GM18909 (cell line): ENCODE measurements around the gene DNAH14.
A peak's percentile ranks its signal among the peaks of the same experiment; 100 is the strongest.

ENCODE experiments used
- ATAC-seq: cut with Tn5 transposase; IDR thresholded peaks from one replicate; pipeline ENCODE4 v1.9.1; 2021; ENCODE audit warnings: mild to moderate bottlenecking; ENCODE audit not compliant: unreplicated experiment, poor library complexity

The DNAH14 gene

DNA sequence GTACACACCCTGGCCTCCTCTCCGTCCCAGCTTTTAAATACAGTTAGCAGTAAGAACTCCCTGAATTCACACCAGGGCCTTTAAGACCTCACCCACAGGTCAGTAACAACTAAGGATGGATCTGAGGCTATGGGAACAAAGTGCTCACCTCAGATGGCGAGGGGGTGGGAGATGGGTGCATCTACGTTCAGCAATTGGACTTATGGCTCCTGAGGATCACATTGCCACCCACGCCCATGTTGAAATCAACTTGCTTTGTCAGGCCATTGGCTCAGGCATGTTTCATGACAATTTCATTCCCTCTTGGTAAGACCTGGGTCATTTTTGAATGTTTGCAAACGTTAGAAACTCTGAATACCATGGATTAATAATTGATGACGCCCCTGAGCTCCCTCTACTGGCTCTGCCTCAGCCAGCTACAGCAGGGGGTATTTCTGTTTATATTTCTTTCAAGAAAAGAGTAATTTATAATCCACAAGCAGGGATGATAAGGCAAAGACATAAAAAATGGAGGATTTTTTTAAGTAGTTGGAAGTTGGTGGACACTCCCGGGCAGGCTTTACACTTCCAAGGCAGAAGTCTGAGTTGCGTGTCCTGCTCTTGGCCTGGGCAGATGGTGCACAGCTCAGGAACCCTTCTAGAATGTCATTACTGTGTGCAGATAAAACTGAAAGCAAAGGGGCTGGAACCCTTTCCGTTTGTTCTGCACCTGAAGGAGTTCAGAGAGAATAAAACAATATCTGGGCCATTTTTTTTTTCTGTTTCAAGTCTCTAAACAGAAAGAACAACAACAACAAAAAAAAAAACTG lies 512.0 kb downstream of the DNAH14 start:
- ATAC-seq, result peak; percentile 50

DNA sequence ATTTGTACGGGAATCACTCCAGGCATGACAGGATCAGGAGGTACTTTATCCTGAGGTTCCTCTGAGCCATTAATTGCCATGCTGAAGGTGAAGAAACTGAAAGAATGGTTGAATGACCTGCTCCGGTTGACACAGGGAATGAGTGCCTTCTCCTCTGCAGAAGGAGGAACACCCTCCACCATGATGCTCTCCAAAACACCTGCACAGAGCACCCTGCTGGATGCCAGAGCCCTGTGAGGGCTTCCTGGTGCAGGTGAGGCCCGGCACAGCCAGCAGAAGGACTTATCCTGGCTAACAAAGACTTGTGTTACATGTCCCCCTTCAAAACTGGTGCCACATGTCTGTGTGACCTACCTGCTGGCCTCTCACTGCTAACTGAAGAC lies 512.6 kb downstream of the DNAH14 start:
- ATAC-seq, result no peak

DNA sequence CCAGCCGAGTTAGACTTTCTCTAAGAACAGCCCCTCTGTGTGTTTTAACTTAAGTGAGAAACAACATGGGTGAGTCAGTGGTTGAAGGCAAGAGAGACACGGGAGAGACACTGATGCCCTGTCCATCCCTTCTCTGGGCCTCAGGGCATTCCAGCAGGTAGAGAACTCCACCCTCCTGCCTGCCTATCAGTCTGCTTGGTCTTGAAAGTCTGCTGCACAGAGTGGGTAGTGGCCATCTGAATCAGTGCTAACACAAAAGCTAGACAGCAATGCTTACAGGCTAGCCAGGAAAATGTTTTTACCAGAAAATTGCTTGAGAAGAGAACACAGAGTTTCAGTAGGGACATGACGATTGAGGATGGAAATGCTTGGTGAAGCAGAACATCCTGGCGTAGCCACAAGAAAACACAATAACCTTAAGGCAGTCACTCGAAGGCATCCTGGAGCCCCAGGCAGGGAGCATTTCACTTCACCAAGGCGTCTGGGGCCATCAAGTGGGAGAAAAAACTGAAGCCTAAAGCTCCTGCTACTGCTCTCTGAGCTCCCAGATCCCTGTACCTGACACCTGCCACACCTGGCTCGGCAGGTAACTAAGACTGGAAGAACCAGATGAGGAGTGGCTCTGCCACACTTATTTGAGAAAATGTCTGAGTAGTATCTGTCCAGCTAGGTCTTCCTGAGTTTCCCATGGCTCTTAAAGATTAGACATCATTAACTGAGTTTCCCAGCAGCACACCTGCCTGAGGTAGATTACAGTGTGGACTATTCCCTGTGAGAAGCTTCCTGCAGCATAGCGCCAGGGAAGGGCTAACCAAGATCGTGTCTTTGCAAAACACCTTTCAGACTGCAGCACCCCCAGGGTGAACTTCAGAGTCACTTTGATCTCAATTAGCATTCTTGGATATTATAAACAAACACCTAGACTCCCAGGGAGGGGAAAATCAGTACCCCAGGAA lies 516.4 kb downstream of the DNAH14 start:
- no peak for ATAC-seq

DNA sequence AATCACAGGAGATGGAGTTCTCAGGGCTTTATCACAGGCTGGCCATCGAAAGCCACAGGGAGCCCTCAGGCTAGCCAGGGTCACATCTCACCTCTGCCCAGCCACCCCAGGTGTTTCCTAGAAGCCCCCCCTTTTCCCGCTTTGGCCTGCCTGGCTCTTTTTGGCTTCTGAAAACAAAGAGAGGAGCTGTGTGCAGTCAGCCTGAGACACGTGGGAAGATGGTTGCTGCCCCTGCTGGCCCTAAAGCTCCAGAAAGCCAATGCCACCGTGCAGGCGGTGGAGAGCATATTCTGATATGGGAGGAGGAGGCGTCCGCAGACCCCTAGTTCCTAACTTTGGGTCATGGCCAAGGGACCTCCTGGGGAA lies 517.1 kb downstream of the DNAH14 start:
- ATAC-seq, result no peak

DNA sequence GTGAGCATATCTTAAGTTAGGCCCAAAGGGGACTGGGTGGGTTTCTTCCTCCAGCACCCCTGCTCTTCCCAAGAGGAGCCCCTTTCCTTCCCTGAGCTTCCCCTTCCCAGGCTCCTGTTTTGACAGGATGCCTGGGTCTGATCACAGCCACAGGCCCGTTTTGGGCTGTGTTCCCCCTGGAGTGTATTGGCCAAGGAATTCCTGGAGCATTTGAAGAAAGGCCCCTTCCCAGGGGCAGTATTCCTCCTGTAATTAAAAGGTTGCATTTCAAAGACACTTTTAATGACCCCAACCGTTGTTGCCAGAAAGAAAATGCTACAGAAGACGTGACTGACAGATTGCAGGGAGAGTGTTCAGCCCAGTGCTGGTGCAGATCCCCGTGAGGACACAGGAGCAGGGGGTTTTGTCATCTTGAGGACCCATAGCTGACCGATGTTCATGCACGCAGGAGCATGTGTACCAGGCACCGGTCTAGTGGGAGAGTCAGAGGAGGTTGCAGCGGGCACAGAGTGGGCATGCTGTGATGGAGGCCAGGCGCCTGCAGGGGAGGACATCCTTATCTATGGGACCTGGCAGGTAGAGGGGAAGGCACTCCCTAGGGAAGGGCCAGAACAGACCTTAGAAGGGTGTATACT lies 517.6 kb downstream of the DNAH14 start:
- ATAC-seq, result no peak

DNA sequence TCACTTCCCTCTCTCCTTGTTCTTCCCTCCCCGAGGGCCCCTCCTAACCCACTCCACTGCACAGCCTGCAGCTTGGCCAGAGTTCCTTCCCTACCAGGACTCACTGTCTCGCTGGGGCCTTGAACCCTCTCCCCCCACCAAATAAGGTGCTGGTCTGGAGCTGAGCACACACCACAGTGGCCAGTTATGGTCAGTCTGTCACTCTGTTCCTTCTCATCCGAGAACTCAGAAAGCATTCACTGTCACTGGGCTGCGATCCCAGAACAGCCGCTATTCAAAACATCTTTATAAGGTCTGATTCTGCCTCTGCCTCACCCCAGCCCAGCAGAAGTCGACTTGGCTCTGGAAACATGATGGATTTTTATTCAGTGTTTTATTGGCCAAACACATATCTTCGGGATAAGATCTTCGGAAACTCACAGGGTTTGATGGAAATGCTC lies 518.2 kb downstream of the DNAH14 start:
- no peak for ATAC-seq

DNA sequence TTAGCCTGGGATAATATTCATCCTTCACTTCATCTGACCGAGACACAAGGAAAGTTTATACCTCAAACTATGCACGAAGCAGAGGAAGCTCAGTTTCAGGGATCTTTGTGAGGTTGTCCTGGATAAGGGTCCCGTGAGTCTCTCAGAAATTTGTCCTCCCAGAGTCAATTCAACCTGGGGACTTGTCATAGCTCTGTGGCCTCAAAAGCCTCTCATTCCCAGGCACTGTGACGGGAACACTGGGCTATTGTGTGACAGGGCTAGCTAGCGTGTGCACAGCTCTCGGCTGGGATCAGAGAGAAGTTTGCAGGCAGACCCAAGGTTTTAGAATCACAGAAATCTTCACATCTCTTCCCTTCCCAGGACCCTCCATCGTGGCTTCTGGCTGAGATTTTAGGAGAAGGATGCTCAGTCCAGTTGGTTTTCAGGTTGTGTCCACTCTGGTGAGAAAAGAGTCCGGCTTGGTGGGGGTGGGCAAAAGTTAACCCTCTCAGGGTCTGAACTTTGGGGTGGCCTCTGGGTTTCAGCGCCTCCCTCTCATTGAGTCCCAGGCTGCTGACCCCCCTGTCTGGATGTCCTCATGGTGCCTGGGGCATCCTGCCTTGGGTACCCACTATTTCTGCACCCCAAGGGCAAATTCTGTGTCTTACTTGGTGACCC lies 518.8 kb downstream of the DNAH14 start:
- ATAC-seq, result no peak
